B cell (primary cell): ENCODE data around the gene IRAK2. TPM values are rescaled to one million over a fixed set of nuclear protein-coding genes. Genes with fewer than 3 reads are reported as not detected.

Source experiments
- ATAC-seq: fragments of 200-7000 bp; cut with Tn5 transposase; one replicate; pipeline ENCODE4 v1.10.0; 2021; ENCODE audit warnings: low read depth, mild to moderate bottlenecking, moderate number of reproducible peaks, moderate library complexity
- CTCF ChIA-PET: fragments of 350-600 bp; sonication (Branson Sonifier 250); formaldehyde crosslinking; loops from one replicate; lab custom pipeline; 2021; ENCODE audit warnings: antibody characterized with exemption, inconsistent platforms; lab: Charles Lee
- POLR2A ChIA-PET: fragments of 350-600 bp; sonication (Branson Sonifier 250); formaldehyde crosslinking; loops from one replicate; lab custom pipeline; 2021; ENCODE audit warnings: antibody characterized with exemption; lab: Charles Lee
- DNase-seq: peaks from one replicate; pipeline ENCODE4 v3.0.0; 2013
- H2AFZ ChIP-seq: 2 replicates; pipeline ENCODE4 v1.6.1; 2012; ENCODE audit warnings: mild to moderate bottlenecking, low read depth, low read length; ENCODE audit not compliant: insufficient read depth, poor library complexity, severe bottlenecking
- H3K27ac ChIP-seq, 2 donors: 1 replicate in 1 of 2; 2 replicates in 1 of 2; pipeline ENCODE4 v1.5.1; 2012 to 2013; ENCODE audit warnings: low read length in 2 of 2, mild to moderate bottlenecking in 2 of 2, moderate library complexity in 1 of 2
- H3K27me3 ChIP-seq, 4 experiments: fragments of 200-600 bp in 1 of 4; sonication (generic) in 1 of 4; replicated peaks in 1 of 4; 1 replicate in 2 of 4; 2 replicates in 2 of 4; pipeline versions ENCODE4 v1.6.1 to v1.7.0; 2013 to 2016; ENCODE audit warnings: low read length in 3 of 4, mild to moderate bottlenecking in 2 of 4, mixed read lengths in 1 of 4, moderate library complexity in 1 of 4; ENCODE audit not compliant: insufficient read depth in 4 of 4, control insufficient read depth in 3 of 4; ENCODE audit errors: control extremely low read depth in 1 of 4
- H3K36me3 ChIP-seq, 2 experiments: replicated peaks in 1 of 2; 1 replicate in 1 of 2; 2 replicates in 1 of 2; pipeline versions ENCODE4 v1.6.1 to v1.7.1; 2013; ENCODE audit warnings: low read length in 1 of 2; ENCODE audit not compliant: insufficient read depth in 2 of 2, control insufficient read depth in 1 of 2; ENCODE audit errors: control extremely low read depth in 1 of 2, extremely low read depth in 1 of 2
- H3K4me1 ChIP-seq, 2 donors: fragments of 200-600 bp in 1 of 2; sonication (generic) in 1 of 2; 1 replicate in 1 of 2; 2 replicates in 1 of 2; pipeline versions ENCODE4 v1.5.1 to v1.6.1; 2013 to 2017; ENCODE audit warnings: low read length in 2 of 2; ENCODE audit not compliant: control insufficient read depth in 2 of 2, insufficient read depth in 2 of 2
- H3K4me2 ChIP-seq: replicated peaks from 2 replicates; pipeline ENCODE3; 2012; ENCODE audit warnings: mild to moderate bottlenecking, low read depth, low read length; ENCODE audit not compliant: poor library complexity, severe bottlenecking
- H3K4me3 ChIP-seq, 5 experiments: fragments of 200-600 bp in 1 of 5; sonication (generic) in 1 of 5; 1 replicate in 3 of 5; 2 replicates in 2 of 5; pipeline versions ENCODE4 v1.5.1 to v1.7.0; 2011 to 2016; ENCODE audit warnings: low read length in 4 of 5, mild to moderate bottlenecking in 4 of 5, low read depth in 2 of 5, control low read depth in 1 of 5, moderate library complexity in 1 of 5; ENCODE audit not compliant: insufficient read depth in 1 of 5; ENCODE audit errors: control extremely low read depth in 1 of 5, extremely low read depth in 1 of 5
- H3K79me2 ChIP-seq: fragments of 200-600 bp; sonication (generic); one replicate; pipeline ENCODE4 v1.6.0; 2016; ENCODE audit warnings: low read length; ENCODE audit not compliant: control insufficient read depth, insufficient read depth
- H3K9ac ChIP-seq: fragments of 200-600 bp; sonication (generic); 2 replicates; pipeline ENCODE4 v1.6.1; 2017; ENCODE audit warnings: mild to moderate bottlenecking, low read length, moderate library complexity
- H3K9me3 ChIP-seq, 3 donors: one replicate each; pipeline versions ENCODE4 v1.6.1 to v1.7.1; 2013; ENCODE audit warnings: low read length in 2 of 3; ENCODE audit not compliant: control insufficient read depth in 2 of 3, insufficient read depth in 1 of 3; ENCODE audit errors: control extremely low read depth in 1 of 3
- H4K20me1 ChIP-seq: 2 replicates; pipeline ENCODE4 v1.6.0; 2012; ENCODE audit warnings: mild to moderate bottlenecking, low read length; ENCODE audit not compliant: insufficient read depth, control insufficient read depth, poor library complexity, severe bottlenecking
- H3K27ac Mint-ChIP-seq: one replicate; pipeline ENCODE4 v1.8.0; 2021; ENCODE audit warnings: mixed read lengths
- H3K27me3 Mint-ChIP-seq: one replicate; pipeline ENCODE4 v1.8.0; 2021; ENCODE audit warnings: mixed read lengths
- H3K4me1 Mint-ChIP-seq: one replicate; pipeline ENCODE4 v1.8.0; 2021; ENCODE audit warnings: mixed read lengths
- H3K4me3 Mint-ChIP-seq: one replicate; pipeline ENCODE4 v1.8.0; 2021; ENCODE audit warnings: mixed read lengths
- H3K9me3 Mint-ChIP-seq: one replicate; pipeline ENCODE4 v1.8.0; 2022; ENCODE audit warnings: mixed read lengths; ENCODE audit not compliant: insufficient read depth
- EZH2 ChIP-seq: IDR thresholded peaks from 2 replicates; pipeline ENCODE4 v1.6.1; 2012; ENCODE audit warnings: borderline replicate concordance, low read depth, mild to moderate bottlenecking, moderate library complexity, low read length; ENCODE audit not compliant: insufficient read depth, poor library complexity, severe bottlenecking
- WGBS: methylation state at CpG from one replicate; pipeline ENCODE4 v1.1.5; 2013; ENCODE audit warnings: missing lambda C conversion rate; ENCODE audit not compliant: insufficient coverage; 5-methylcytosine and 5-hydroxymethylcytosine counted together
- intact Hi-C: fragments of 100-400 bp; cut with micrococcal nuclease; formaldehyde crosslinking; loops from one replicate; pipeline ENCODE4 v1.10.0; 2022
- polyA plus RNA-seq: library from polyadenylated mRNA; depleted of rRNA; stranded (reverse); fragments of >200 nt; gene quantifications from 2 replicates; pipeline ENCODE4 v1.2.3, GENCODE V29; 2012
- total RNA-seq, 2 donors: library from RNA; stranded (reverse); fragments of 120-200 nt in 1 of 2; gene quantifications; 1 replicate in 1 of 2; 2 replicates in 1 of 2; pipeline versions ENCODE4 v1.2.3 to v1.2.4, GENCODE V29; 2013 to 2022
- TF ChIP-seq, protein P1 (sequence below): fragments of 200-600 bp; IDR thresholded peaks from one replicate; pipeline ENCODE4 v1.8.0; 2022; ENCODE audit warnings: antibody characterized with exemption, mild to moderate bottlenecking

The IRAK2 gene
- total and polyA plus RNA-seq, 2 donors (not counting 1 experiment from before 2014, with no cell fraction given), result 11.8 to 23.2 TPM

DNA sequence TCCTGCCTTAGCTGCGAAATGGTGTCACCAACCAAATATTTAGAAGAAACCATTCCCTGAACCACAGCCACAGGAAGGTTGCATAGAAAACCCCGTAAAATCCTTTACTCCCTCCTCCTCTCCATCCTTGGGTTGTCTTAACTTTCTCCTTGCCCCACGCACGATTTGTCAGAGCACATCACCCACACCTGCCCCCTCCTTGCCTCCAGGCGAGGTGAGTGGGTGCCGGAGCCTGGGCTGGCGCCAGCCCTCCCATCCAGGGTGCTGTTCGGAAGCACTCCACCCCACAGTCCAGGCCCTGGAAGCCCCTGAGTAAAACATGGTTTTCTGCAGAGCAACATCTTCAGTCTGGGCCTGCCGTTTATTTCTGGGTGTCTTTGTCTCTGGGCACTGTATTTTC, 124.4 kb downstream of the IRAK2 start:
- H3K79me2 ChIP-seq, result peaks cover 4% of the 10 kb centered on the region
- no peak overlapping the region for H3K4me3 ChIP-seq
- no peak overlapping the region for H3K9ac ChIP-seq
- ChIA-PET POLR2A (interaction anchor here (0.6 kb wide), 1 partner anchor 311 kb away, joined by 6 read pairs; no protein-coding TSS in a partner anchor), CTCF (interaction anchor here (0.6 to 2.0 kb wide), 2 partner anchors 450 to 851 kb away, joined by 4 to 6 read pairs; no protein-coding TSS in a partner anchor)
- 96% methylated on average over 9 of the region's 9 CpGs for WGBS
- ATAC-seq (no peak), DNase-seq (no peak)
- H3K27ac ChIP-seq, result no peak overlapping the region
- Mint-ChIP-seq H3K9me3 (no peaks in the 10 kb centered on the region), H3K27me3 (no peaks in the 10 kb centered on the region), H3K4me3 (no peak overlapping the region), H3K27ac (peak overlapping the region; percentile 37), H3K4me1 (peaks cover 40% of the 10 kb centered on the region)
- H3K4me1 ChIP-seq, result peaks cover 26 to 34% of the 10 kb centered on the region in 2 donors
- no peaks in the 10 kb centered on the region for H3K9me3 ChIP-seq
- H3K27me3 ChIP-seq, result no peaks in the 10 kb centered on the region
- H2AFZ ChIP-seq, result no peak overlapping the region
- intact Hi-C loops, result no loop called here
- no peak overlapping the region for H3K4me2 ChIP-seq
- H3K36me3 ChIP-seq, result peaks cover 0 to 21% of the 10 kb centered on the region in 2 experiments
- no peaks in the 10 kb centered on the region for H4K20me1 ChIP-seq
- TF ChIP-seq, protein P1, sequence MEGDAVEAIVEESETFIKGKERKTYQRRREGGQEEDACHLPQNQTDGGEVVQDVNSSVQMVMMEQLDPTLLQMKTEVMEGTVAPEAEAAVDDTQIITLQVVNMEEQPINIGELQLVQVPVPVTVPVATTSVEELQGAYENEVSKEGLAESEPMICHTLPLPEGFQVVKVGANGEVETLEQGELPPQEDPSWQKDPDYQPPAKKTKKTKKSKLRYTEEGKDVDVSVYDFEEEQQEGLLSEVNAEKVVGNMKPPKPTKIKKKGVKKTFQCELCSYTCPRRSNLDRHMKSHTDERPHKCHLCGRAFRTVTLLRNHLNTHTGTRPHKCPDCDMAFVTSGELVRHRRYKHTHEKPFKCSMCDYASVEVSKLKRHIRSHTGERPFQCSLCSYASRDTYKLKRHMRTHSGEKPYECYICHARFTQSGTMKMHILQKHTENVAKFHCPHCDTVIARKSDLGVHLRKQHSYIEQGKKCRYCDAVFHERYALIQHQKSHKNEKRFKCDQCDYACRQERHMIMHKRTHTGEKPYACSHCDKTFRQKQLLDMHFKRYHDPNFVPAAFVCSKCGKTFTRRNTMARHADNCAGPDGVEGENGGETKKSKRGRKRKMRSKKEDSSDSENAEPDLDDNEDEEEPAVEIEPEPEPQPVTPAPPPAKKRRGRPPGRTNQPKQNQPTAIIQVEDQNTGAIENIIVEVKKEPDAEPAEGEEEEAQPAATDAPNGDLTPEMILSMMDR, result no peak
- no peak for TF ChIP-seq EZH2

DNA sequence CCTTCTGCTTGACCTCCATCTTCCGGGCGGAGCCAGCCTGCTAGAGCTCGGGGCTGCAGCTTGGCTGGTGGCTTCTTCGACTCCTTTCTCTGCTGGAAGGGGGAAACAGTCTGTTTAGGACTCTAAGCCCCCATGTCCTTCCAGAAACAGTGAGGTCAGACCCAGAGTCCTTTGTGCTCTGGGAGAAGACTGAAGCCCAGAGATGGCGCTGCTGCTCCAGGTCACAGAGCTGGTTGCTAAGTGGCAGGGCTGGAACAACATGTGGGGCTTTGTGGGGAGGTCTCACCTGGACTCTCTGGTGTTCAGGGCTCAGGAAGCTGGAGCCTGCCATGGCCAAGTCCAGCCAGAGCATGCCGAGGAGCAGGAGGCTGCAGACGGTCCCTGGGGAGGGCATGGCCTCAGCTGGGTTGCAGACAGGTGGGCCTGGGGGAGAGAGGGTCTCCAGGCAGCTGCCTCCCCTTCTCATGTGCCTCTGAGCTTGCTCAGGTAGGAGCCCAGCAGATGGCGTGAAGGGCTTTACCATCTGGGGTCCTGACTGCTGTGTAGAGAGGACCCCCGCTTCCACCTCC, 125.2 kb downstream of the IRAK2 start:
- peaks cover 0 to 21% of the 10 kb centered on the region in 2 experiments for H3K36me3 ChIP-seq
- intact Hi-C loops, result no loop called here
- H3K9me3 ChIP-seq, result no peaks in the 10 kb centered on the region
- Mint-ChIP-seq H3K4me3 (no peak overlapping the region), H3K4me1 (peaks cover 38% of the 10 kb centered on the region), H3K27me3 (no peaks in the 10 kb centered on the region), H3K27ac (peak overlapping the region; percentile 56), H3K9me3 (no peaks in the 10 kb centered on the region)
- H3K9ac ChIP-seq, result no peak overlapping the region
- H2AFZ ChIP-seq, result no peak overlapping the region
- no peaks in the 10 kb centered on the region for H3K27me3 ChIP-seq
- peaks cover 30% of the 10 kb centered on the region in 2 donors for H3K4me1 ChIP-seq
- ChIA-PET POLR2A (interaction anchor here (0.5 kb wide), 1 partner anchor 274 kb away, joined by 3 read pairs; no protein-coding TSS in a partner anchor), CTCF (interaction anchor here (1.2 to 2.0 kb wide), 2 partner anchors 67 to 449 kb away, joined by 3 to 6 read pairs; no protein-coding TSS in a partner anchor)
- DNase-seq, result no peak
- no peak overlapping the region for H3K27ac ChIP-seq
- peaks cover 4% of the 10 kb centered on the region for H3K79me2 ChIP-seq
- no peaks in the 10 kb centered on the region for H4K20me1 ChIP-seq
- H3K4me2 ChIP-seq, result no peak overlapping the region
- TF ChIP-seq, protein P1, result no peak
- TF ChIP-seq EZH2, result no peak
- H3K4me3 ChIP-seq, result no peak overlapping the region
- WGBS, result 95% methylated on average over 9 of the region's 9 CpGs
- no peak for ATAC-seq
